HEK293T (cell line): ENCODE measurements around the gene FTO.

Experiments
- ARNT ChIP-seq: fragments of 450-650 bp; IDR thresholded peaks from 2 replicates; pipeline ENCODE4 v1.6.1; 2017; ENCODE audit warnings: mild to moderate bottlenecking
- BHLHE40 ChIP-seq: fragments of 450-650 bp; IDR thresholded peaks from 2 replicates; pipeline ENCODE4 v1.6.1; 2016; ENCODE audit warnings: mild to moderate bottlenecking, moderate library complexity, borderline replicate concordance
- CTBP1 ChIP-seq: fragments of 450-650 bp; IDR thresholded peaks from 2 replicates; pipeline ENCODE4 v1.6.1; 2016; ENCODE audit warnings: borderline replicate concordance
- ELF4 ChIP-seq: fragments of 450-650 bp; IDR thresholded peaks from 2 replicates; pipeline ENCODE4 v1.6.1; 2017; ENCODE audit warnings: antibody characterized with exemption
- FOXA1 ChIP-seq: fragments of 450-650 bp; IDR thresholded peaks from 2 replicates; pipeline ENCODE4 v1.6.1; 2016; ENCODE audit warnings: mild to moderate bottlenecking
- FOXK2 ChIP-seq: fragments of 450-650 bp; IDR thresholded peaks from 2 replicates; pipeline ENCODE4 v1.6.1; 2016; ENCODE audit warnings: mild to moderate bottlenecking
- FOXM1 ChIP-seq: fragments of 450-650 bp; IDR thresholded peaks from 2 replicates; pipeline ENCODE4 v1.6.1; 2017; ENCODE audit warnings: mild to moderate bottlenecking, borderline replicate concordance
- HDGF ChIP-seq: fragments of 450-650 bp; IDR thresholded peaks from 2 replicates; pipeline ENCODE4 v1.6.1; 2017; ENCODE audit warnings: antibody characterized with exemption, borderline replicate concordance
- L3MBTL2 ChIP-seq: fragments of 450-650 bp; conservative IDR thresholded peaks from 2 replicates; pipeline ENCODE4 v1.6.1; 2016; ENCODE audit warnings: mild to moderate bottlenecking
- PKNOX1 ChIP-seq: fragments of 450-650 bp; IDR thresholded peaks from 2 replicates; pipeline ENCODE4 v1.6.1; 2016
- SP1 ChIP-seq: fragments of 450-650 bp; IDR thresholded peaks from 2 replicates; pipeline ENCODE4 v1.6.1; 2017
- SUZ12 ChIP-seq: fragments of 450-650 bp; IDR thresholded peaks from 2 replicates; pipeline ENCODE4 v1.6.1; 2016; ENCODE audit warnings: mild to moderate bottlenecking
- TARDBP ChIP-seq: fragments of 450-650 bp; IDR thresholded peaks from 2 replicates; pipeline ENCODE4 v1.6.1; 2016
- ZNF384 ChIP-seq: fragments of 450-650 bp; IDR thresholded peaks from 2 replicates; pipeline ENCODE4 v1.6.1; 2016

GRCh38 chr16:53913920-53914319, 210.0 kb downstream of the FTO start:
- TF ChIP-seq FOXK2 (no peak), BHLHE40 (no peak), L3MBTL2 (no peak), SP1 (no peak), FOXM1 (no peak), ARNT (no peak), ELF4 (no peak), FOXA1 (no peak), PKNOX1 (no peak), CTBP1 (no peak), TARDBP (no peak), HDGF (no peak), SUZ12 (no peak), ZNF384 (no peak)
